ENCODE measurements around the gene DMBT1.
"Not testable (repeated sequence)": the region's sequence is repeated elsewhere in the genome, so short reads cannot be mapped to it uniquely, and the experiment has no call there.

The DMBT1 gene

GRCh38 chr10:122588381-122588780, 27.8 kb downstream of the DMBT1 start:
- no peak for TF ChIP-seq CTCF (IDR thresholded peaks at IDR 0.05; ENCODE audit: low read length, missing control alignments)
- no peak for DNase-seq (ENCODE audit: low read depth)
- no peak overlapping the region for H3K4me3 ChIP-seq (replicated peaks; ENCODE audit: low read depth, low read length)

- H3K4me3 ChIP-seq (replicated peaks; ENCODE audit: low read depth, low read length) = no peak overlapping the region
- DNase-seq (ENCODE audit: low read depth) = no peak
- no peak for TF ChIP-seq CTCF (IDR thresholded peaks at IDR 0.05; ENCODE audit: low read length, missing control alignments)
These were observed 29.6 kb downstream of the DMBT1 start for GRCh38 chr10:122590153-122590552.

- no peak overlapping the region for H3K4me3 ChIP-seq (replicated peaks; ENCODE audit: low read depth, low read length)
- TF ChIP-seq CTCF (IDR thresholded peaks at IDR 0.05; ENCODE audit: low read length, missing control alignments) = no peak
- no peak for DNase-seq (ENCODE audit: low read depth)
These were observed 31.2 kb downstream of the DMBT1 start for GRCh38 chr10:122591736-122592135.

GRCh38 chr10:122592161-122592560, 31.6 kb downstream of the DMBT1 start:
- no peak for TF ChIP-seq CTCF (IDR thresholded peaks at IDR 0.05; ENCODE audit: low read length, missing control alignments)
- no peak for DNase-seq (ENCODE audit: low read depth)
- no peak overlapping the region for H3K4me3 ChIP-seq (replicated peaks; ENCODE audit: low read depth, low read length)

GRCh38 chr10:122617476-122618270, 57.1 kb downstream of the DMBT1 start:
- no peak for DNase-seq (ENCODE audit: low read depth)
- H3K4me3 ChIP-seq (replicated peaks; ENCODE audit: low read depth, low read length) = no peak overlapping the region
- TF ChIP-seq CTCF (IDR thresholded peaks at IDR 0.05; ENCODE audit: low read length, missing control alignments) = no peak

- TF ChIP-seq CTCF (IDR thresholded peaks at IDR 0.05; ENCODE audit: low read length, missing control alignments) = no peak
- H3K4me3 ChIP-seq (replicated peaks; ENCODE audit: low read depth, low read length) = no peak overlapping the region
- DNase-seq (ENCODE audit: low read depth) = no peak
These were observed 58.1 kb downstream of the DMBT1 start for GRCh38 chr10:122618461-122619165.

- DNase-seq (ENCODE audit: low read depth); H3K4me3 ChIP-seq (replicated peaks; ENCODE audit: low read depth, low read length): not testable (repeated sequence)
These were observed 60.4 kb downstream of the DMBT1 start for GRCh38 chr10:122620961-122621360.
